Subcutaneous abdominal adipose tissue (tissue), 5 donors: ENCODE measurements around the gene PRKCA.
"Not testable (repeated sequence)": the region's sequence is repeated elsewhere in the genome, so short reads cannot be mapped to it uniquely, and the experiment has no call there.

Experiments used
- H3K27ac ChIP-seq: one replicate; pipeline ENCODE4 v1.7.0; 2013; ENCODE audit warnings: low read depth, mild to moderate bottlenecking, inconsistent platforms, low read length, moderate library complexity
- H3K27me3 ChIP-seq, 5 donors: one replicate each; pipeline ENCODE4 v1.7.0; 2013; ENCODE audit warnings: low read length in 5 of 5, inconsistent platforms in 1 of 5; ENCODE audit not compliant: control insufficient read depth in 5 of 5, insufficient read depth in 4 of 5
- H3K36me3 ChIP-seq, 5 donors: one replicate each; pipeline ENCODE4 v1.7.0; 2013; ENCODE audit warnings: low read length in 5 of 5; ENCODE audit not compliant: control insufficient read depth in 5 of 5, insufficient read depth in 5 of 5
- H3K4me1 ChIP-seq, 5 donors: one replicate each; pipeline ENCODE4 v1.7.0; 2013; ENCODE audit warnings: low read length in 5 of 5, mild to moderate bottlenecking in 3 of 5, moderate library complexity in 1 of 5; ENCODE audit not compliant: control insufficient read depth in 5 of 5, insufficient read depth in 5 of 5
- H3K4me3 ChIP-seq, 5 donors: one replicate each; pipeline ENCODE4 v1.7.0; 2013; ENCODE audit warnings: low read length in 5 of 5, low read depth in 1 of 5
- H3K9ac ChIP-seq, 5 donors: one replicate each; pipeline ENCODE4 v1.7.0; 2013; ENCODE audit warnings: low read length in 5 of 5, mild to moderate bottlenecking in 4 of 5, moderate library complexity in 3 of 5
- H3K9me3 ChIP-seq, 5 donors: one replicate each; pipeline ENCODE4 v1.7.0; 2013; ENCODE audit warnings: low read length in 5 of 5; ENCODE audit not compliant: control insufficient read depth in 5 of 5
- donor health status: healthy.
- donor health status: healthy.
- donor health status: healthy.
- donor health status: healthy.
- donor health status: healthy.

PRKCA gene

GRCh38 chr17:66725438-66725837 lies 423.0 kb downstream of the PRKCA start:
- not testable (repeated sequence) for H3K9ac ChIP-seq, H3K36me3 ChIP-seq, H3K4me3 ChIP-seq, H3K9me3 ChIP-seq, H3K27me3 ChIP-seq, H3K27ac ChIP-seq
- H3K4me1 ChIP-seq = peaks cover 3 to 20% (median 16%) of the 10 kb centered on the region in 5 donors

DNA sequence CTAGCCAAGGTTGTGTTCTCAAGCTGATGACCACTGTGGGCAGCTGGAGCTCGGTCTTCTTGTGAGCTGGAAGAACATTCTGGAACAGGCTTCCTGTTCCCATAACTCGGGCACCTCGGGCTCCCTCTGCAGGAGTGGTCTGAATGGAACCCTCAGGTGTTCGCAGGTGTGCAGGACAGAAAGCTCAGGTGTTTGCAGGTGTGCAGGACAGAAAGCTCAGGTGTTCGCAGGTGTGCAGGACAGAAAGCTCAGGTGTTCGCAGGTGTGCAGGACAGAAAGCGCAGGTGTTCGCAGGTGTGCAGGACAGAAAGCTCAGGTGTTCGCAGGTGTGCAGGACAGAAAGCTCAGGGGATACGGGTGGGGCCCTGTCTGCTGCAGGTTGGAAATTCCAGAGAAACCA lies 423.5 kb downstream of the PRKCA start:
- peaks cover 3 to 20% (median 16%) of the 10 kb centered on the region in 5 donors for H3K4me1 ChIP-seq
- no peak overlapping the region for H3K4me3 ChIP-seq
- H3K9me3 ChIP-seq = no peaks in the 10 kb centered on the region
- H3K9ac ChIP-seq = no peak overlapping the region
- H3K36me3 ChIP-seq = no peaks in the 10 kb centered on the region
- H3K27me3 ChIP-seq = no peaks in the 10 kb centered on the region
- H3K27ac ChIP-seq = no peak overlapping the region

DNA sequence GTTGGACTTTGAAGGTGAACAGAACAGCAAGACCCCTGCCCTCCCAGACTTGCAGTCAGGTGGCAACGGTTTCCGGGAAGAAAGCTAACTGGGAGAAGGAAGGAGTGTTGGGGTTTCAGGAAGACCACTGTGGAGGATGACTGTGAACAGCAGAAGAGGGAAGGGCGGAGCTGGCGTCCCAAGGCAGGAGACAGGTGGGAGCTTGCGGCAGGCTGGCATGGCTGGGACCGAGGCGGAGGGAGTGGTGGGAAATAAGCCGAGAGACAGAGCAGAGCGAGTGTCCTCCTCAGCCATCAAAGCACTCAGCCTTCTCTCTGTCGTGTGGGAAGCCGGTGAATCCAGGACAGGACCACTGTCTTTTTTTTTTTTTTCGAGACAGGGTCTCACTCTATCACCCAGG lies 424.0 kb downstream of the PRKCA start:
- no peaks in the 10 kb centered on the region for H3K9me3 ChIP-seq
- no peaks in the 10 kb centered on the region for H3K36me3 ChIP-seq
- no peak overlapping the region for H3K9ac ChIP-seq
- H3K4me1 ChIP-seq = peaks cover 3 to 20% (median 16%) of the 10 kb centered on the region in 5 donors
- no peaks in the 10 kb centered on the region for H3K27me3 ChIP-seq
- H3K4me3 ChIP-seq = no peak overlapping the region
- H3K27ac ChIP-seq = no peak overlapping the region

DNA sequence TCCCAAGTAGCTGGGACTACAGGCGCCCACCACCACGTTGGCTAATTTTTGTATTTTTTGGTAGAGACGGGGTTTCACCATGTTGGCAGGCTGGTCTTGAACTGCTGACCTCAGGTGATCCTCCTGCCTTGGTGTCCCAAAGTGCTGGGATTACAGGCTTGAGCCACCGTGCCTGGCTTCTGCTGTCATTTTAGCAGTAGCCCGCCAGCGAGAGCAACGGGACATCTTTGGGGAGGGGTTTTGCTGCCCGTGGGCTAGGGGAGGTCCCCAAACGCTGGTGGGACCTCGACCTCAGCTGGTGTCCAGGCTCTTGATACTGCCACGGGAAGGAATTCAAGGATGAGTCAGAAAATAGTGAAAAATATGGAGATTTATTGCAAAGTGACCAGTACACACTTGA lies 424.4 kb downstream of the PRKCA start:
- Histone ChIP-seq H3K9ac (no peak overlapping the region), H3K4me1 (peaks cover 3 to 20% (median 16%) of the 10 kb centered on the region in 5 donors), H3K27me3 (no peaks in the 10 kb centered on the region), H3K4me3 (no peak overlapping the region), H3K9me3 (no peaks in the 10 kb centered on the region), H3K36me3 (no peaks in the 10 kb centered on the region), H3K27ac (no peak overlapping the region)

GRCh38 chr17:66727634-66728570 lies 425.5 kb downstream of the PRKCA start:
- Histone ChIP-seq H3K4me1 (peaks cover 3 to 19% (median 16%) of the 10 kb centered on the region in 5 donors), H3K9me3 (no peaks in the 10 kb centered on the region), H3K9ac (no peak overlapping the region)

GRCh38 chr17:66730461-66730923 lies 428.1 kb downstream of the PRKCA start:
- peaks cover 0 to 4% (median 3%) of the 10 kb centered on the region in 5 donors for H3K36me3 ChIP-seq
- H3K9me3 ChIP-seq = no peaks in the 10 kb centered on the region
- no peak overlapping the region for H3K27ac ChIP-seq
- peaks cover 0 to 4% (median 0%) of the 10 kb centered on the region in 5 donors for H3K4me1 ChIP-seq
- no peak overlapping the region for H3K9ac ChIP-seq
- H3K4me3 ChIP-seq = no peak overlapping the region
- H3K27me3 ChIP-seq = no peaks in the 10 kb centered on the region

More at GRCh38 chr17:66727634-66728570, 425.5 kb downstream of the PRKCA start:
- Histone ChIP-seq H3K36me3 (no peaks in the 10 kb centered on the region), H3K27ac (no peak overlapping the region), H3K4me3 (no peak overlapping the region), H3K27me3 (no peaks in the 10 kb centered on the region)

- peaks cover 0 to 6% (median 0%) of the 10 kb centered on the region in 5 donors for H3K4me1 ChIP-seq
Measured at GRCh38 chr17:66733759-66734158, 431.3 kb downstream of the PRKCA start.

DNA sequence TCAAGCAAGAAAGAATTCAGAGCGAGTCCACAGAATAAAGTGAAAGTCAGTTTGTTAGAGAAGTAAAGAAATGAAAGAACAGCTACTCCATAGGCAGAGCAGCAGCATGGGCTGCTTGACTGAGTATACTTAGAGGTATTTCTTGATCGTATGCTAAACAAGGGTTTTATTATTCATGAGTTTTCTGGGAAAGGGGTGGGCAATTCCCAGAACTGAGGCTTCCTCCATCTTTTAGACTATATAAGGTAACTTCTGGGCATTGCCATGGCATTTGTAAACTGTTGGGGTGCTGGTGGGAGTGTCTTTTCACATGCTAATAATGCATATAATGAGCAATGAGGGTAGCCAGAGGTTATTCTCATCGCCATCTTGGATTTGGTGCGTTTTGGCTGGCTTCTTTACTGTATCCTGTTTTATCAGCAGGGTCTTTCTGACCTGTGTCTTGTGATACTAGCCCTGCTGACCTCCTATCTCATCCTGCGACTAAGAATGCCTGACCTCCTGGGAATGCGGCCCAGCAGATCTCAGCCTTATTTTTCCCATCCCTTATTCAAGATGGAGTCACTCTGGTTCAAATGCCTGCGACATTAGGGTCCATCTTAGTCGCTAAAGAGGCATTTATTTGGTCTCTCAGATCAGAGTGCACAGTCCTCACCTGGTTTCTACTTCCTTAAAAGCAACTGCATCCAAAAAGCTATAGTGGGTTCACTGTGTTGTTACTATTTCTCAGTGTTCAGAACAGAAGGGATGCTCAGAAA lies 432.0 kb downstream of the PRKCA start:
- no peak overlapping the region for H3K4me3 ChIP-seq
- H3K36me3 ChIP-seq = peaks cover 0 to 10% (median 4%) of the 10 kb centered on the region in 5 donors
- H3K9me3 ChIP-seq = no peaks in the 10 kb centered on the region
- peaks cover 0 to 6% (median 0%) of the 10 kb centered on the region in 5 donors for H3K4me1 ChIP-seq
- H3K27me3 ChIP-seq = no peaks in the 10 kb centered on the region
- no peak overlapping the region for H3K27ac ChIP-seq
- H3K9ac ChIP-seq = no peak overlapping the region

More at GRCh38 chr17:66733759-66734158, 431.3 kb downstream of the PRKCA start:
- Histone ChIP-seq H3K27ac (no peak overlapping the region), H3K9me3 (no peaks in the 10 kb centered on the region), H3K36me3 (peaks cover 0 to 8% (median 4%) of the 10 kb centered on the region in 5 donors), H3K9ac (no peak overlapping the region), H3K4me3 (no peak overlapping the region), H3K27me3 (no peaks in the 10 kb centered on the region)

GRCh38 chr17:66737524-66737923 lies 435.1 kb downstream of the PRKCA start:
- no peak overlapping the region for H3K27ac ChIP-seq

DNA sequence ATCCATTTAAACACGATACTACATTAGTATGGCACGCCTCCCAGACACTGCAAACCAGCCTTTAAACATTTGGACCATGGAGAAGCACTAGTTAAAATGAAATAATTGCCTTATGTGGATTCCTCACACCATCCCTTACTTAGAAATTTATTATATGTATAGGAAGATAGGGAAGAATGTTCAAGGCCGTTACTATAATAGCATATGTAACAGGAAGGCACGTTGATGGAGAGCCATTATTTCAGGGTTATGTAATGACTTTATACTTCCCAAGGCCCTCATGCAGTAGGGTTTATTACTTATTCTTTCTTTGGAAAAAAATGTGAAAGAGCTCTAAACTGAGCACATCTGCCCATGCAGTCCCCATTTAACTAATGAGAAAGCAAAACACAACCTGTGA lies 435.9 kb downstream of the PRKCA start:
- Histone ChIP-seq H3K4me3 (no peak overlapping the region), H3K9me3 (no peaks in the 10 kb centered on the region), H3K36me3 (peaks cover 0 to 21% (median 11%) of the 10 kb centered on the region in 5 donors), H3K9ac (no peak overlapping the region), H3K27ac (no peak overlapping the region), H3K4me1 (peaks cover 0 to 6% (median 0%) of the 10 kb centered on the region in 5 donors), H3K27me3 (no peaks in the 10 kb centered on the region)

More at GRCh38 chr17:66737524-66737923, 435.1 kb downstream of the PRKCA start:
- no peak overlapping the region for H3K9ac ChIP-seq
- H3K4me1 ChIP-seq = peaks cover 0 to 6% (median 0%) of the 10 kb centered on the region in 5 donors
- no peaks in the 10 kb centered on the region for H3K9me3 ChIP-seq
- H3K27me3 ChIP-seq = no peaks in the 10 kb centered on the region
- peaks cover 0 to 14% (median 9%) of the 10 kb centered on the region in 5 donors for H3K36me3 ChIP-seq
- H3K4me3 ChIP-seq = no peak overlapping the region
